Activated CD4-positive, alpha-beta T cell treated with anti-CD3 and anti-CD28 coated beads, Interleukin-2, amount 50 U/mL, for 48 hours (primary cell): ENCODE results near the gene CGA.

Experiments
- DNase-seq, 2 experiments: peaks; one replicate each; pipeline ENCODE4 v3.0.0-alpha.2; 2020

CGA gene

DNA sequence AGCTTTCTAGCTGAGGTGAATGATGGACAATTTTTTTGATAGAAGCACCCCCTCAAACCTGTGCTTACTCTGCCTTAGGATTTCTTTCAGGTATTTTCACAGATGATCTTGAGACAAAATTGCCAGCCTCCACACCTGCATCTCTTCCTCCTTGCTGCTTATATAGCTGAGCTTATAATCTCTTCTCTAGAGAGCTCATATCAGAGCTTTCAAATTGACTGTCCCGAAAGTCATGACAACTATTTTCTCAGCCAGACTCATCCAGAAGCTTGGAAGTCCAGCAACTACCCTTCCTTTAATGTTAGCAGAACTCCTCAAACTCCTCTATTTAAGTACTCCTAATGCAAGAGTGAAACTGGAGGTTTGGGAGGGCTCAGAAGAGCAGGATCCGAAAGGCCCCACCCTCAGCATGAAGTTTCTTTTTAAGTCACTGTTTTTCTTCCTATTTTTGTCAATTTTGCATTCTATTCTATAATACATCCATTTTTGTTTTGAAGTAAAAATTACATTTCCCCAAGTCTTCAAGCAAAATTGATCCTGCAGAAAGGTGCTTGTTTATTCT lies 12.7 kb downstream of the CGA start:
- DNase-seq, result no peak

DNA sequence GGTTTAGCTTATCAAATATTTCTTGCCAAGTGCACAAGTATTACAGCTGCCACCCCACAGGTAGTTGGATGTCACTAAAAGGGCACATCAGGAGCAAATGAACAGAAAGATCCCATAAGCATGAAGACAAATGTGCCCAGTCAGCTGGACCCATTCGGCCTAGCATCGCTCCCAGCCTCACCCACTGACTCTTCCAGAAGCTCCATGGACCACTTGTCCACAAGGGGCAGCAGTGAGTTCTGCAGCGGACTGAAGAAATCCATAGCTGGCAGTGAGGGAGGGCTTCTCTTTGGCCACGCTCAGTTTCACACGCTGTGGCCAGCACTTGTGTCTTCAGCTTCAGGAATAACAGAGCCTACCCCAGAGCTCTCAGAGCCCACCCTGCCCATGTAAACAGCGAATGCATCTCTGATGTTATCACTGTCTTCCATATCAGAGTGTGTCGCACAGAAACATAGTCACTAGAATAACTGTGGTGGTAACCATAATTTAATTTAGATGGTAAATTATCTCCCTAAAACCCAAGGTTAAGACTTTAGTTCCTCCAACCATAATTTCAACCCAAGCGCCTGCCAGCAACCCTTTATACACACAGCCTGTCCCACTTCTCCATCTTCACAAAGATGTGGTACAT lies 15.8 kb downstream of the CGA start:
- DNase-seq, result peak; percentile 67 to 74

DNA sequence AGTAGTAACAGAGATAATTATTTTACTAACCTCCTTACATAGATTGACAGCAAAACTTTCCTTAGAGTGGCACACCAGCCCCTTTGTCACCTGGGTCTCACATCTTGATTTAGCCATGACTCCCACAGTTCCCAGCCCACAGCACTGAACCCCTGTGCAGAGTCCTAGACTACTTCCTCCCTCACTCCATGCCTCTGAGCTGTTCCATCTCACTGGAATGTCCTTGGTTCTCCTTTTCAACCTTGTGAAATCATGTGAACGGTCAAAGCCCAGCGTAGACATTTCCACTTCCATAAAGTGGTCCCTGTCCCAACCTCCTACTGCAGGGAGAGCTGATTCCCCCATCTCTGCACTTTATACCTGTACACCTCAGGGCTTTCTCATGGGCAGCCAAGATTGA lies 19.7 kb downstream of the CGA start:
- no peak for DNase-seq

GRCh38 chr6:87074101-87074621 lies 20.7 kb downstream of the CGA start:
- DNase-seq, result no peak

DNA sequence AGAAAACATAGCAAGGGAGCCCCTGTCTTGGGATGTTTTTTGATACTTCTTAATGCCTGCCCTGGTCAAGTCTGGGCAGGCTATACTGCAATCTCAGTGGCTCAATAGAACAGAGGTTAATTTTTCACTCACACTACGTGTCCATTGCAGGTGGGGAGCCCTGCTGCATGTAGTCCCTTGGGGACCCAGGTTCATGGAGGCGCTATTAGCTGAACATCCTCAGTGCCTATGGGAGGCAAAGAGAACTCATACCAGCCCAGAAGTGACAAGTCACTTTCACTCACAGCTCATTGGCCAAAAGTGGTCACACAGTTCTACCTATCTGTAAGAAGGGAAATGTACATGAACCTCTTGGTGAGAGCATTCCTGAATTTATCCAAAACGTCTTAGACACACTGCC lies 23.2 kb downstream of the CGA start:
- no peak for DNase-seq

DNA sequence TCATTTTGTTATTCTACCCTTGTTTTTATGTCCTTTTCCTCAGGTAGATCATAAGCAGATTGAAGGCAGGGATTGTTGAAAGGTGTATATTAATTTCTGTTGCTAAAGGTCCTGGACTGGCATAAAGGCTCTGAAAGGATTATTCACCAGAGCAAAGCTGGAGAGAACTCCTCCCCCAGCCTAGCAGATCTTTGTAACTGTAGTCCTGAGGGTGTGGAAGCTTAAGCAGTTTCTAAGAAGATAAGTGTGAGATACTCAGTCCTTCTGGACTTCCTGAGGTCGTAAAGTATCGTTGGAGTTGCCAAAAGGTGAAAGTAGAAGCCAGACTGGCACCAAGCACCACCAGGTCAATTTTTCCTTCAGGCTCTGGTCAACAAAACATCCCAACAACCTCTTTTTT lies 24.2 kb downstream of the CGA start:
- DNase-seq, result no peak

DNA sequence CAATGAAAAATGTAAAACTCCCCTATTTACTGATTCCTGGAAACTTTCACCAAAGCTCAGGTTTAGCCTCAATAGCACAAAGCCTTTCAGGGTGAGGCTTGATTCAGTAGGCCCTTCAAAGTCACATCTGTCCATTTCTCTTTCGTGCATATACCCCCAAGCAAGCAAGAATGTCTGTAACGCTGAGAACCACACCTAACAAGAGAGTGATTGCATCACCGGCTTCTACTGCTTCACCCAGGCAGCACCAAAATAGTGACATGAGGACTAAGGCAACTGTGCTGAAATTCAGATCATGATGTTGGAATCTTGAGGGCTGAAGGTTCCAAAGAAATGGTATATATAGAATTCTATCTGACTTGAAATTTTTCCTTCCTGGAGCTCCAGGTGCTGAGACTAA lies 26.1 kb downstream of the CGA start:
- DNase-seq, result no peak

- DNase-seq, result peak; percentile 24 to 44
Observed at GRCh38 chr6:87066449-87067333, 28.2 kb downstream of the CGA start.

- no peak for DNase-seq
Observed at GRCh38 chr6:87065117-87065516, 29.8 kb downstream of the CGA start.

DNA sequence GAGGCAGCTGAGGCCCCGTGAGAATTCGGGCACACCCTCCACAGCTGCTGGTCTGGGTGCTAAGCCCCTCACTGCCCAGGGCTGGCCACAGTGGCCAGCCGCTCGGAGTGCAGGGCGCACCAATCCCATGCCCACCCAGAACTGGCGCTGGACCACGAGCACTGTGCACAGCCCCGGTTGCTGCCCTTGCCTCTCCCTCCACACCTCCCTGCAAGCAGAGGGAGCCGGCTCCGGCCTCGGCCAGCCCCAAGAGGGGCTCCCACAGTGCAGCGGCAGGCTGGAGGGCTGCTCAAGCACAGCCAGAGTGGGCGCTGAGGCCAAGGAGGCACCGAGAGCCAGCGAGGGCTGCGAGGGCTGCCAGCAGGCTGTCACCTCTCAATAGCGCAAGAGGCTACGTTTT lies 35.0 kb downstream of the CGA start:
- no peak for DNase-seq

GRCh38 chr6:87054143-87054833 lies 40.6 kb downstream of the CGA start:
- no peak for DNase-seq

DNA sequence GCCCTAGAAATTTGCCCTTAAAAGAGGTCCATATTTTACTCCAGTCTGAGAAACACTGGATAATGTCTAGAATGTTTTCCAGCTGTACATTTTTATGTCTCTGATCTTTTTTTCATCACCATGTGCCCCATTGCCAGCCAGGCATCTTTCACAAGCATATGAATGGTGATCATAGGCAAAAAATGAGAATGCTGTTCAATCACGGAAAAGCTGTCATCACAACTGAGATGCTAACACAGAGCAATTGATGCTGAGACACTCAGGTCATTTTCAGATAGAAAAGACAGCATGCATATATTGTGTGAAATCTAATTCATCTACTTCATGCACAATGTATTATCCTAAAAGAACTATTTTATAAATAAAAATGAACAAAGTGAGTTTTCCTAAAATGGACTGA lies 41.6 kb downstream of the CGA start:
- no peak for DNase-seq

DNA sequence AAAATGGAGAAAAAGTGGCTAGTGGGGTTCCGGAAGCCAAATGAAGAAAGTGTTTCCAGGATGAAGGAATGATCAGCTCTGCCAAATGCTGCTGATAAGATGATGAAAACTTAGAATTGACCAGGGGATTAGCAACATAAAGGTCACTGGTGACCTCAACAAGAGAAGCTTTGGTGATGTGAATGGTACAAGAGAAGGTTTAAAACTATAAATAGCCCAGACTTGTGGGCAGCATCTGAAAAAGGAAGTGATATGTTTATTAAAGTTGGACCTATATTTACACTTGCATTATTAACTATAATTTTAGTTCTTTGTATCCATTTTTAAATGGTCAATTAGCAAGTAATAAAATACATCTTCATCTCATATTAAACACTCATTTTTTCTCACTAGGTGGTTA lies 45.1 kb downstream of the CGA start:
- no peak for DNase-seq

DNA sequence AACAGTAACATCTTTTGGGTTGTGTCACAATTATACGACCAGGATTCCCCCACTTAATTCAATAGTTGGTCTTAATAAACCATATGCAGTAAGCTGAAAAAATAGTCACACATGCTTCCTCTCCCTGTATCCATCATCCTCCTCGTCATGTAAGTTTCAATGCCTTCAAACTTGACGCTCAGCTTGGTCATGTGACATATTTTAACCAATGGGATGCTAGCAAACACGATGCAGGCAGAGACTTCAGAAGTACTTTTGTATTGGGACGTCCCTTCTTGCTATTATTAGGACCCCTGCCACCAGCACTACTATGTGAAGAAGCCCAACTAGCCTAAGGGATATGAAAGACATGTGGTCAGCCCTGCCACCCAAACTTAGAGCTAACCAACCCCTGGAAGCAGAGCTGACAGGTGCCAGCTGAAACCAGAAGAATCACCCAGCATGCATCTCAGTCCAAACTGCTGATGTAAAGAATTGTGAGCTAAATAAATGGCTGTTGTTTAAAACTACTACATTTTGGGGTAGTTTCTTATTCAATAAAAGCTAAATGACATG lies 49.3 kb downstream of the CGA start:
- no peak for DNase-seq

GRCh38 chr6:87040729-87041128 lies 54.2 kb downstream of the CGA start:
- DNase-seq, result no peak
